Aorta (tissue), 5 donors: ENCODE data around the gene MRPS23. TPM values are rescaled to one million over a fixed set of nuclear protein-coding genes. Genes with fewer than 3 reads are reported as not detected.
A peak's percentile ranks its signal among the peaks of the same experiment; 100 is the strongest.

Source experiments
- ATAC-seq: fragments of 200-7000 bp; cut with Tn5 transposase; one replicate; pipeline ENCODE4 v1.9.1; 2022; ENCODE audit warnings: moderate library complexity; ENCODE audit not compliant: low FRiP score
- DNase-seq, 2 donors: peaks; one replicate each; pipeline ENCODE4 v3.0.0-alpha.2; 2020
- H3K27ac ChIP-seq, 2 donors: one replicate each; pipeline ENCODE4 v1.5.1; 2013; ENCODE audit warnings: low read length in 2 of 2, mild to moderate bottlenecking in 2 of 2, moderate library complexity in 2 of 2, control low read depth in 1 of 2, inconsistent platforms in 1 of 2, low read depth in 1 of 2
- H3K27me3 ChIP-seq, 2 donors: one replicate each; pipeline ENCODE4 v1.6.1; 2013; ENCODE audit warnings: control low read depth in 1 of 2, low read length in 1 of 2, mild to moderate bottlenecking in 1 of 2, moderate library complexity in 1 of 2; ENCODE audit not compliant: insufficient read depth in 2 of 2, control insufficient read depth in 1 of 2
- H3K36me3 ChIP-seq, 2 donors: one replicate each; pipeline ENCODE4 v1.6.1; 2013; ENCODE audit warnings: control low read depth in 1 of 2, low read length in 1 of 2, mild to moderate bottlenecking in 1 of 2; ENCODE audit not compliant: insufficient read depth in 2 of 2, control insufficient read depth in 1 of 2
- H3K4me1 ChIP-seq, 2 donors: one replicate each; pipeline ENCODE4 v1.6.1; 2013; ENCODE audit warnings: low read length in 2 of 2, control low read depth in 1 of 2, mild to moderate bottlenecking in 1 of 2, moderate library complexity in 1 of 2; ENCODE audit not compliant: insufficient read depth in 2 of 2, control insufficient read depth in 1 of 2
- H3K4me3 ChIP-seq, 2 donors: one replicate each; pipeline ENCODE4 v1.5.1; 2013; ENCODE audit warnings: low read length in 2 of 2, control low read depth in 1 of 2, mild to moderate bottlenecking in 1 of 2
- H3K9me3 ChIP-seq: one replicate; pipeline ENCODE4 v1.6.1; 2013; ENCODE audit warnings: mild to moderate bottlenecking, low read length; ENCODE audit not compliant: control insufficient read depth
- WGBS, 2 donors: extraction: QIAGEN DNeasy Blood & Tissue Kit; methylation state at CpG; one replicate each; pipeline ENCODE4 v1.1.7; 2013; 5-methylcytosine and 5-hydroxymethylcytosine counted together
- intact Hi-C, 2 donors: fragments of 100-400 bp; cut with DNase I; formaldehyde crosslinking; loops; one replicate each; pipeline versions ENCODE4 v1.14.2 to v1.15.0; 2022
- polyA plus RNA-seq, 2 donors: library from polyadenylated mRNA; stranded (reverse); fragments of 200-250 nt; gene quantifications; one replicate each; pipeline ENCODE4 v1.2.3, GENCODE V29; 2013
- total RNA-seq, 2 donors: library from RNA; stranded (reverse); fragmentation: NEBNext Ultra II Directional; extraction: Animal tissue kit (Norgen Biotek cat#: 25700); gene quantifications; one replicate each; pipeline ENCODE4 v1.2.1, GENCODE V29; 2021
- donor health status: healthy with polysubstance abuse.
- donor health status: Bipolar disorder and iron deficiency.
- donor health status: DM: no; HTN: no; CAD: no.
- donor health status: DM: no; HTN: no; CAD: no.
- donor health status: DM: yes; HTN: yes; CAD: no.

Gene MRPS23
- total and polyA plus RNA-seq, 4 donors: 21.6 to 39.9 (median 22.7) TPM

- ATAC-seq: no peak
- intact Hi-C loops: loop anchor here in 1 of 2 donors (10.0 kb wide), 1 partner anchor 594 kb away; no protein-coding TSS in a partner anchor
- Histone ChIP-seq H3K36me3 (peaks cover 3 to 6% of the 10 kb centered on the region in 2 donors), H3K4me3 (no peak overlapping the region), H3K27ac (no peak overlapping the region), H3K9me3 (no peaks in the 10 kb centered on the region), H3K27me3 (no peaks in the 10 kb centered on the region), H3K4me1 (no peaks in the 10 kb centered on the region)
- DNase-seq: no peak
- 67% methylated on average over 6 of the region's 6 CpGs for WGBS, 2 donors
Measured at GRCh38 chr17:57838857-57839570, 10.8 kb downstream of the MRPS23 start.

- no peaks in the 10 kb centered on the region for H3K9me3 ChIP-seq
- H3K27ac ChIP-seq: no peak overlapping the region
- no peak overlapping the region for H3K4me3 ChIP-seq
- DNase-seq (no peak), ATAC-seq (no peak)
- peaks cover 0 to 1% of the 10 kb centered on the region in 2 donors for H3K4me1 ChIP-seq
- H3K36me3 ChIP-seq: peaks cover 3 to 6% of the 10 kb centered on the region in 2 donors
- intact Hi-C loops: loop anchor here in 1 of 2 donors (10.0 kb wide), 1 partner anchor 594 kb away; no protein-coding TSS in a partner anchor
- 79 to 80% methylated on average over 4 of the region's 4 CpGs for WGBS, 2 donors
- H3K27me3 ChIP-seq: no peaks in the 10 kb centered on the region
Measured at GRCh38 chr17:57838453-57838852, 11.4 kb downstream of the MRPS23 start.

- Histone ChIP-seq H3K4me1 (peaks cover 0 to 2% of the 10 kb centered on the region in 2 donors), H3K36me3 (peaks cover 3% of the 10 kb centered on the region in 2 donors), H3K27me3 (no peaks in the 10 kb centered on the region), H3K9me3 (no peaks in the 10 kb centered on the region), H3K27ac (peak overlapping the region; percentile 55 to 61), H3K4me3 (no peak overlapping the region)
- 98% methylated on average over 2 of the region's 2 CpGs for WGBS, 2 donors
- ATAC-seq (no peak), DNase-seq (no peak)
- intact Hi-C loops: loop anchor here in 1 of 2 donors (10.0 kb wide), 1 partner anchor 591 kb away; no protein-coding TSS in a partner anchor
Measured at GRCh38 chr17:57835333-57835900, 14.4 kb downstream of the MRPS23 start.

GRCh38 chr17:57834146-57834741 is 15.6 kb downstream of the MRPS23 start:
- intact Hi-C loops: loop anchor here (5.0 to 10.0 kb wide), 3 partner anchors 237 to 702 kb away; no protein-coding TSS in a partner anchor
- Histone ChIP-seq H3K9me3 (no peaks in the 10 kb centered on the region), H3K4me3 (no peak overlapping the region), H3K4me1 (peaks cover 0 to 2% of the 10 kb centered on the region in 2 donors), H3K27ac (peak overlapping the region in 1 of 2 donors; percentile 69), H3K36me3 (peaks cover 3% of the 10 kb centered on the region in 2 donors), H3K27me3 (no peaks in the 10 kb centered on the region)
- peak; percentile 88 to 90 for DNase-seq
- ATAC-seq: peak; percentile 74
- WGBS, 2 donors: 28 to 32% methylated on average over 13 of the region's 13 CpGs

- no peaks in the 10 kb centered on the region for H3K9me3 ChIP-seq
Measured at GRCh38 chr17:57833179-57833939, 16.5 kb downstream of the MRPS23 start.

GRCh38 chr17:57832314-57833178 is 17.3 kb downstream of the MRPS23 start:
- ATAC-seq (no peak), DNase-seq (no peak)
- 25 to 27% methylated on average over 12 of the region's 12 CpGs for WGBS, 2 donors
- no peaks in the 10 kb centered on the region for H3K36me3 ChIP-seq
- H3K27ac ChIP-seq: peak overlapping the region in 1 of 2 donors; percentile 77
- no peak overlapping the region for H3K4me3 ChIP-seq
- intact Hi-C loops: loop anchor here (5.0 to 10.0 kb wide), 3 partner anchors 235 to 700 kb away; no protein-coding TSS in a partner anchor
- H3K9me3 ChIP-seq: no peaks in the 10 kb centered on the region
- H3K4me1 ChIP-seq: peaks cover 0 to 2% of the 10 kb centered on the region in 2 donors
- no peaks in the 10 kb centered on the region for H3K27me3 ChIP-seq

More at GRCh38 chr17:57833179-57833939, 16.5 kb downstream of the MRPS23 start:
- intact Hi-C loops: loop anchor here (5.0 to 10.0 kb wide), 3 partner anchors 236 to 701 kb away; no protein-coding TSS in a partner anchor
- Histone ChIP-seq H3K36me3 (no peaks in the 10 kb centered on the region), H3K4me3 (peak overlapping the region; percentile 37 to 81), H3K27me3 (no peaks in the 10 kb centered on the region), H3K27ac (peak overlapping the region in 1 of 2 donors; percentile 77), H3K4me1 (peaks cover 0 to 2% of the 10 kb centered on the region in 2 donors)
- ATAC-seq (peak; percentile 88), DNase-seq (peak; percentile 70 to 85)
- WGBS, 2 donors: 5 to 7% methylated on average over 13 of the region's 13 CpGs

- intact Hi-C loops: loop anchor here (5.0 to 10.0 kb wide), 3 partner anchors 234 to 699 kb away; no protein-coding TSS in a partner anchor
- Histone ChIP-seq H3K4me1 (peaks cover 0 to 2% of the 10 kb centered on the region in 2 donors), H3K36me3 (no peaks in the 10 kb centered on the region), H3K4me3 (no peak overlapping the region), H3K27ac (no peak overlapping the region), H3K9me3 (no peaks in the 10 kb centered on the region), H3K27me3 (no peaks in the 10 kb centered on the region)
- ATAC-seq (no peak), DNase-seq (no peak)
- 86 to 91% methylated on average over 7 of the region's 7 CpGs for WGBS, 2 donors
Measured at GRCh38 chr17:57830880-57831279, 19.0 kb downstream of the MRPS23 start.
